ENCODE results near the gene ZNF750. TPM values are rescaled to one million over a fixed set of nuclear protein-coding genes. Genes with fewer than 3 reads are reported as not detected.

The ZNF750 gene
- total RNA-seq, 4 donors from 2014 or later: not detected

GRCh38 chr17:82871776-82872561 lies 32.1 kb upstream of the ZNF750 start:
- no peak for TF ChIP-seq CTCF (IDR thresholded peaks at IDR 0.05; ENCODE audit: low read depth)

- TF ChIP-seq CTCF (IDR thresholded peaks at IDR 0.05; ENCODE audit: low read depth): no peak
Observed at GRCh38 chr17:82871056-82871775, 31.4 kb upstream of the ZNF750 start.

- no peak for TF ChIP-seq CTCF (IDR thresholded peaks at IDR 0.05; ENCODE audit: low read depth)
Observed at GRCh38 chr17:82870541-82870940, 30.7 kb upstream of the ZNF750 start.

GRCh38 chr17:82870091-82870491 lies 30.3 kb upstream of the ZNF750 start:
- TF ChIP-seq CTCF (IDR thresholded peaks at IDR 0.05; ENCODE audit: low read depth): no peak

- TF ChIP-seq CTCF (IDR thresholded peaks at IDR 0.05; ENCODE audit: low read depth): no peak
Observed at GRCh38 chr17:82869536-82869935, 29.7 kb upstream of the ZNF750 start.

- no peak for TF ChIP-seq CTCF (IDR thresholded peaks at IDR 0.05; ENCODE audit: low read depth)
Observed at GRCh38 chr17:82868715-82869131, 28.9 kb upstream of the ZNF750 start.

- TF ChIP-seq CTCF (IDR thresholded peaks at IDR 0.05; ENCODE audit: low read depth): no peak
Observed at GRCh38 chr17:82867763-82868325, 28.0 kb upstream of the ZNF750 start.
